OCI-LY7 (cell line): ENCODE data around the gene IBTK. TPM values are rescaled to one million over a fixed set of nuclear protein-coding genes. Genes with fewer than 3 reads are reported as not detected.

ENCODE experiments used
- BruUV-seq: library from RNA; stranded (reverse); fragments of 400-500 nt; replicated peaks from 2 replicates; lab custom pipeline; 2021; lab: Mats Ljungman, UMichigan
- CTCF ChIA-PET: fragments of 300-600 bp; sonication (Branson Sonifier 250); formaldehyde crosslinking; loops from one replicate; lab custom pipeline; 2022; ENCODE audit warnings: antibody characterized with exemption; ENCODE audit not compliant: unreplicated experiment; lab: Charles Lee
- POLR2A ChIA-PET: fragments of 300-600 bp; sonication (Branson Sonifier 250); formaldehyde crosslinking; loops from one replicate; lab custom pipeline; 2022; ENCODE audit warnings: antibody characterized with exemption; lab: Charles Lee
- DNase-seq: peaks from one replicate; pipeline ENCODE4 v3.0.0-alpha.2; 2015; ENCODE audit warnings: low spot score
- H2AFZ ChIP-seq: fragments of 200-600 bp; sonication (generic), shearing (Covaris generic); 2 replicates; pipeline ENCODE4 v1.6.1; 2014; ENCODE audit warnings: mild to moderate bottlenecking, antibody characterized with exemption, low read length, moderate library complexity
- H3K27ac ChIP-seq: fragments of 200-600 bp; sonication (generic); 2 replicates; pipeline ENCODE4 v1.5.1; 2014; ENCODE audit warnings: mixed run types, low read depth, mild to moderate bottlenecking, moderate library complexity, low read length, inconsistent platforms; ENCODE audit not compliant: poor library complexity, severe bottlenecking
- H3K36me3 ChIP-seq: fragments of 200-600 bp; sonication (generic); 2 replicates; pipeline ENCODE4 v1.6.1; 2014; ENCODE audit warnings: mild to moderate bottlenecking, antibody characterized with exemption, low read length, moderate library complexity, mixed read lengths; ENCODE audit not compliant: insufficient read depth
- H3K4me1 ChIP-seq: fragments of 200-600 bp; sonication (generic); 2 replicates; pipeline ENCODE4 v1.5.1; 2014; ENCODE audit warnings: mild to moderate bottlenecking, low read length; ENCODE audit not compliant: insufficient read depth, poor library complexity, severe bottlenecking
- H3K4me2 ChIP-seq: fragments of 200-600 bp; sonication (generic); 2 replicates; pipeline ENCODE4 v1.6.1; 2014; ENCODE audit warnings: mild to moderate bottlenecking, low read length
- H3K4me3 ChIP-seq: fragments of 200-600 bp; sonication (generic); 2 replicates; pipeline ENCODE4 v1.5.1; 2014; ENCODE audit warnings: mild to moderate bottlenecking, low read depth, low read length; ENCODE audit not compliant: poor library complexity, severe bottlenecking
- H3K79me2 ChIP-seq: fragments of 200-600 bp; sonication (generic); 2 replicates; pipeline ENCODE4 v1.6.1; 2016; ENCODE audit warnings: low read depth, mild to moderate bottlenecking, low read length, moderate library complexity, mixed read lengths; ENCODE audit not compliant: insufficient read depth
- H3K9me2 ChIP-seq: fragments of 200-600 bp; sonication (generic); 2 replicates; pipeline ENCODE4 v1.6.1; 2016; ENCODE audit warnings: mild to moderate bottlenecking, low read length, mixed read lengths; ENCODE audit not compliant: insufficient read depth
- H3K9me3 ChIP-seq: fragments of 200-600 bp; sonication (generic); 2 replicates; pipeline ENCODE4 v1.6.1; 2014; ENCODE audit warnings: mild to moderate bottlenecking, mixed run types, low read length, mixed read lengths
- H4K20me1 ChIP-seq: fragments of 200-600 bp; sonication (generic); 2 replicates; pipeline ENCODE4 v1.6.1; 2014; ENCODE audit warnings: mild to moderate bottlenecking, antibody characterized with exemption, low read length, moderate library complexity, mixed read lengths; ENCODE audit not compliant: insufficient read depth
- EZH2phosphoT487 ChIP-seq: fragments of 200-600 bp; sonication (generic); IDR thresholded peaks from 2 replicates; pipeline ENCODE4 v1.6.1; 2018; ENCODE audit warnings: low read depth, borderline replicate concordance, mild to moderate bottlenecking, mixed run types, antibody characterized with exemption, low read length, moderate library complexity, mixed read lengths
- intact Hi-C: fragments of 100-400 bp; cut with micrococcal nuclease; formaldehyde crosslinking; loops from one replicate; pipeline ENCODE4 v1.10.0; 2022; ENCODE audit not compliant: unreplicated experiment
- total RNA-seq, 2 experiments: library from RNA; depleted of rRNA in 1 of 2; stranded (reverse); fragments of >200 nt in 1 of 2; shearing (Covaris generic) in 1 of 2; gene quantifications; 2 replicates each; pipeline ENCODE4 v1.2.3, GENCODE V29; 2014 to 2022
- TF ChIP-seq, protein P1 (sequence below): fragments of 200-600 bp; sonication (generic); conservative IDR thresholded peaks from 2 replicates; pipeline ENCODE4 v1.5.1; 2014; ENCODE audit warnings: mild to moderate bottlenecking, antibody characterized with exemption, low read length, moderate library complexity, mixed read lengths

The IBTK gene
- total RNA-seq, 2 experiments from 2014 or later = 18.6 to 31.0 TPM

- intact Hi-C loops = no loop called here
- Histone ChIP-seq H3K4me2 (no peak overlapping the region), H4K20me1 (no peaks in the 10 kb centered on the region), H3K4me3 (no peak overlapping the region), H3K36me3 (peaks cover 60% of the 10 kb centered on the region), H3K79me2 (no peaks in the 10 kb centered on the region), H3K9me2 (no peaks in the 10 kb centered on the region), H3K4me1 (no peaks in the 10 kb centered on the region), H3K9me3 (no peaks in the 10 kb centered on the region), H2AFZ (no peak overlapping the region), H3K27ac (no peak overlapping the region)
- ChIA-PET POLR2A (interaction anchor here (0.7 to 0.9 kb wide), 2 partner anchors 9 to 23 kb away, joined by 3 to 4 read pairs; no protein-coding TSS in a partner anchor), CTCF (no interaction called here)
- no TSS peak for BruUV-seq
- DNase-seq = no peak
- TF ChIP-seq, protein P1, sequence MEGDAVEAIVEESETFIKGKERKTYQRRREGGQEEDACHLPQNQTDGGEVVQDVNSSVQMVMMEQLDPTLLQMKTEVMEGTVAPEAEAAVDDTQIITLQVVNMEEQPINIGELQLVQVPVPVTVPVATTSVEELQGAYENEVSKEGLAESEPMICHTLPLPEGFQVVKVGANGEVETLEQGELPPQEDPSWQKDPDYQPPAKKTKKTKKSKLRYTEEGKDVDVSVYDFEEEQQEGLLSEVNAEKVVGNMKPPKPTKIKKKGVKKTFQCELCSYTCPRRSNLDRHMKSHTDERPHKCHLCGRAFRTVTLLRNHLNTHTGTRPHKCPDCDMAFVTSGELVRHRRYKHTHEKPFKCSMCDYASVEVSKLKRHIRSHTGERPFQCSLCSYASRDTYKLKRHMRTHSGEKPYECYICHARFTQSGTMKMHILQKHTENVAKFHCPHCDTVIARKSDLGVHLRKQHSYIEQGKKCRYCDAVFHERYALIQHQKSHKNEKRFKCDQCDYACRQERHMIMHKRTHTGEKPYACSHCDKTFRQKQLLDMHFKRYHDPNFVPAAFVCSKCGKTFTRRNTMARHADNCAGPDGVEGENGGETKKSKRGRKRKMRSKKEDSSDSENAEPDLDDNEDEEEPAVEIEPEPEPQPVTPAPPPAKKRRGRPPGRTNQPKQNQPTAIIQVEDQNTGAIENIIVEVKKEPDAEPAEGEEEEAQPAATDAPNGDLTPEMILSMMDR = no peak
- no peak for TF ChIP-seq EZH2phosphoT487
These were observed 75.0 kb downstream of the IBTK start for GRCh38 chr6:82172594-82172993.

- TF ChIP-seq, protein P1 = no peak
- no peak for TF ChIP-seq EZH2phosphoT487
- intact Hi-C loops = no loop called here
These were observed 78.2 kb downstream of the IBTK start for GRCh38 chr6:82169138-82169876.

DNA sequence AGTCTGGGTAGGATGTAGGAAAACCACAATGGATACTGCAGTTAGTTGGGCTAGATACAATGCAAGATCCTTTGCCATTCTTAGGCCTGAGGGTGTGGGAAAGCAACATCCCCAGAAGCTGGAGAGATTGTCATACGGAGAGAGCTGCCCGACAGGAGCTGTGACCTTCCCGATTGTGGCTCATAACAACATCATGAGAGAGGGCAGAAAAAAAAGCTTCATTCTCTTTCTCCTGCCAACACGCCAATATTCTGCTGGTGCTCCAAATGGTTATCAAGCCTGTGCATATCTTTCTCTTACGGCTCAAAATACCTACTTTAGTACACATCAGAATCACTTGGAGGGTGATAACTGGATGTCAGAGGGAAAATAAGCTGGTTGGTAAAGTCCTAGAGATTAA, 81.1 kb downstream of the IBTK start:
- H3K4me2 ChIP-seq = no peak overlapping the region
- ChIA-PET POLR2A (interaction anchor here (0.6 to 0.7 kb wide), 3 partner anchors 83 to 1759 kb away, joined by 3 to 5 read pairs (median 4); no protein-coding TSS in a partner anchor), CTCF (no interaction called here)
- no peaks in the 10 kb centered on the region for H3K9me2 ChIP-seq
- no peaks in the 10 kb centered on the region for H3K9me3 ChIP-seq
- BruUV-seq = no TSS peak
- intact Hi-C loops = no loop called here
- H3K27ac ChIP-seq = no peak overlapping the region
- no peak overlapping the region for H3K4me3 ChIP-seq
- H3K36me3 ChIP-seq = peaks cover 25% of the 10 kb centered on the region; the same call in 1 of the 2 replicates
- H3K79me2 ChIP-seq = no peaks in the 10 kb centered on the region
- H3K4me1 ChIP-seq = no peaks in the 10 kb centered on the region
- DNase-seq = no peak
- no peak overlapping the region for H2AFZ ChIP-seq
- TF ChIP-seq, protein P1 = no peak
- no peak for TF ChIP-seq EZH2phosphoT487
- no peaks in the 10 kb centered on the region for H4K20me1 ChIP-seq

More at GRCh38 chr6:82169138-82169876, 78.2 kb downstream of the IBTK start:
- POLR2A ChIA-PET = interaction anchor here (0.7 kb wide), 1 partner anchor 18 kb away, joined by 4 read pairs; no protein-coding TSS in a partner anchor
- no peaks in the 10 kb centered on the region for H3K9me2 ChIP-seq
- DNase-seq = no peak
- H3K36me3 ChIP-seq = peaks cover 50% of the 10 kb centered on the region
- H3K4me1 ChIP-seq = no peaks in the 10 kb centered on the region
- H3K27ac ChIP-seq = no peak overlapping the region
- no TSS peak for BruUV-seq
- CTCF ChIA-PET = no interaction called here
- H3K9me3 ChIP-seq = no peaks in the 10 kb centered on the region
- no peaks in the 10 kb centered on the region for H4K20me1 ChIP-seq
- H3K4me2 ChIP-seq = no peak overlapping the region
- no peak overlapping the region for H3K4me3 ChIP-seq
- H2AFZ ChIP-seq = no peak overlapping the region
- H3K79me2 ChIP-seq = no peaks in the 10 kb centered on the region
